Tibial nerve (tissue), 4 donors: ENCODE results near the gene LRRC59.

ENCODE experiments used
- CTCF ChIP-seq, 5 experiments: fragments of 200-600 bp in 3 of 5; fragments of 450-650 bp in 2 of 5; sonication (generic) in 3 of 5; IDR thresholded peaks; one replicate each; pipeline ENCODE4 v1.5.1; 2016 to 2019; ENCODE audit warnings: antibody characterized with exemption in 5 of 5, mild to moderate bottlenecking in 3 of 5, moderate library complexity in 2 of 5
- EP300 ChIP-seq, 2 donors: sonication (generic); formaldehyde crosslinking; IDR thresholded peaks; one replicate each; pipeline ENCODE4 v1.6.1; 2017; ENCODE audit warnings: antibody characterized with exemption in 2 of 2, mild to moderate bottlenecking in 1 of 2
- POLR2A ChIP-seq, 2 donors: fragments of 450-650 bp; IDR thresholded peaks; one replicate each; pipeline ENCODE4 v1.6.1; 2017; ENCODE audit warnings: antibody characterized with exemption in 2 of 2, mild to moderate bottlenecking in 2 of 2, moderate library complexity in 2 of 2

DNA sequence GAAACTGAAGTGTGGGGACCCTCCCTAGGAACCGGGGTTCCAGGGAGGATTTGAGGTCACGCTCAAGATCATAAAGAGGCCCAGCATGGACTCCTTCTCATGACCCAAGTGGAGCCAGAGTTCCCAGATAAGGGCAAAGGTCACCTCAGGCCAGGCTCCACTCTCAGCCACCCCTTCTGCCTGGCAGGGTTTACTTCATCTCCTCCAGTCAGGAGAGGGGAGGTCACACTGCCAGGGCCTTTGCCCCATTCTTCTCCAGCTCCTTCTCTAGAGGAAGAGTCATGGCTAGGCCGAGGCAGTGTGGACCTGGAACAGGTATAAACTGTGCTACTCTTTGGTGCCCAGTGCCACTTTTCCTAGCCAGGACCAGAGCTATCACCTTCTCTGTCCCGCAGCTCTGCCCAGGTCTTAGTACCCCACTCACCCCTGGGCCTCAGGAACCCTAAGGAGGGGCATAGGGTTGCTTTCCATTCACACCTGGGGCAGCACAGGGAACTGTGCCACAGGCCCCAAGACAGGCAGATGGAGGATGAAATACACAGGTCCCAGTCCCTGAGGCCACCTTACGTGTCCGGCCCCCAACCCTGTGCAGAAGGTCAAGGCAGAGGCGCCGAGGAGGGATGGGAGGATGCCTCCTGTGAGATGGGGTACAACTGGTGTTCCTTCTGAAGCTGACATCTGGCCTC lies 27.8 kb upstream of the LRRC59 start:
- TF ChIP-seq CTCF (IDR thresholded peaks at IDR 0.05) (no peak), POLR2A (IDR thresholded peaks at IDR 0.05) (no peak), EP300 (IDR thresholded peaks at IDR 0.05) (no peak)
